ENCODE measurements around the gene CFTR.

DNA sequence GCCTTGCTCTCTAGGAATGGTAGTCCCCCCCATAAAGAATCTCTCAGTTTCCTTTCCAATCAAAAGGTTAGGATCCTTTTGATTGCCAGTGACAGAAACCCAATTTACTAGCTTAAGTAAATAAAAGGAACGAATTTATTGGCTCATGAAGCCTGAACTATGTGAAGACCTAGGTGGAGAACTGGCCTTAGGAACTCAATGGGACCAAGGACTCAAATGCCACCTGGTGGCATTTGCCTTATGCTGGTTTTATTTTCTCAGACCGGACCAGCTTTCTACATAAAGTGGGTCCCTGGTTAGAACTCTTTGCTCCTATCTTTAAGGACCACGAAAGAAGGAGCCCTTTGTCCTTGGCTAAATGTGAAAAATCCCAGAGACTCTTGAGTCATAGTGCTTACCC, 25.4 kb downstream of the CFTR start:
- TF ChIP-seq, protein P1, sequence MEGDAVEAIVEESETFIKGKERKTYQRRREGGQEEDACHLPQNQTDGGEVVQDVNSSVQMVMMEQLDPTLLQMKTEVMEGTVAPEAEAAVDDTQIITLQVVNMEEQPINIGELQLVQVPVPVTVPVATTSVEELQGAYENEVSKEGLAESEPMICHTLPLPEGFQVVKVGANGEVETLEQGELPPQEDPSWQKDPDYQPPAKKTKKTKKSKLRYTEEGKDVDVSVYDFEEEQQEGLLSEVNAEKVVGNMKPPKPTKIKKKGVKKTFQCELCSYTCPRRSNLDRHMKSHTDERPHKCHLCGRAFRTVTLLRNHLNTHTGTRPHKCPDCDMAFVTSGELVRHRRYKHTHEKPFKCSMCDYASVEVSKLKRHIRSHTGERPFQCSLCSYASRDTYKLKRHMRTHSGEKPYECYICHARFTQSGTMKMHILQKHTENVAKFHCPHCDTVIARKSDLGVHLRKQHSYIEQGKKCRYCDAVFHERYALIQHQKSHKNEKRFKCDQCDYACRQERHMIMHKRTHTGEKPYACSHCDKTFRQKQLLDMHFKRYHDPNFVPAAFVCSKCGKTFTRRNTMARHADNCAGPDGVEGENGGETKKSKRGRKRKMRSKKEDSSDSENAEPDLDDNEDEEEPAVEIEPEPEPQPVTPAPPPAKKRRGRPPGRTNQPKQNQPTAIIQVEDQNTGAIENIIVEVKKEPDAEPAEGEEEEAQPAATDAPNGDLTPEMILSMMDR (IDR thresholded peaks at IDR 0.05): peak in 3 of 6 experiments; percentile 22 to 33 (median 33)
- no peak for TF ChIP-seq POLR2A (IDR thresholded peaks at IDR 0.05)

Data from Peyer's patch (tissue), 4 donors.